Gastroesophageal sphincter (tissue), 4 donors: ENCODE results near the gene CSMD2. TPM values are rescaled to one million over a fixed set of nuclear protein-coding genes. Genes with fewer than 3 reads are reported as not detected.

Experiments
- ATAC-seq: fragments of 150-250 bp; one replicate; pipeline ENCODE4 v1.9.1; 2016; ENCODE audit warnings: mild to moderate bottlenecking, moderate library complexity
- H3K27ac ChIP-seq, 4 donors: fragments of 200-600 bp; sonication (generic) in 3 of 4; 1 replicate in 3 of 4; 2 replicates in 1 of 4; pipeline ENCODE4 v1.5.1; 2016 to 2019
- H3K27me3 ChIP-seq: fragments of 200-600 bp; sonication (generic); one replicate; pipeline ENCODE4 v1.5.1; 2019
- H3K36me3 ChIP-seq, 2 donors: fragments of 200-600 bp; sonication (generic); one replicate each; pipeline ENCODE4 v1.5.1; 2019; ENCODE audit warnings: control low read depth in 1 of 2
- H3K4me1 ChIP-seq, 3 donors: fragments of 200-600 bp; sonication (generic); 1 replicate in 2 of 3; 2 replicates in 1 of 3; pipeline ENCODE4 v1.5.1; 2016 to 2019; ENCODE audit warnings: control low read depth in 2 of 3
- H3K4me3 ChIP-seq, 2 donors: fragments of 200-600 bp; sonication (generic); one replicate each; pipeline ENCODE4 v1.5.1; 2019; ENCODE audit warnings: mild to moderate bottlenecking in 1 of 2, moderate library complexity in 1 of 2
- H3K9me3 ChIP-seq, 3 donors: fragments of 200-600 bp; sonication (generic); one replicate each; pipeline ENCODE4 v1.5.1; 2017 to 2019; ENCODE audit warnings: control low read depth in 2 of 3
- CTCF ChIP-seq, 4 experiments: fragments of 200-600 bp in 2 of 4; fragments of 450-650 bp in 2 of 4; sonication (generic) in 1 of 4; IDR thresholded peaks; one replicate each; pipeline ENCODE4 v1.5.1; 2017 to 2019; ENCODE audit warnings: antibody characterized with exemption in 4 of 4, mild to moderate bottlenecking in 2 of 4, moderate library complexity in 2 of 4
- EP300 ChIP-seq: sonication (generic); formaldehyde crosslinking; IDR thresholded peaks from one replicate; pipeline ENCODE4 v1.6.1; 2017; ENCODE audit warnings: antibody characterized with exemption, mild to moderate bottlenecking
- POLR2A ChIP-seq, 2 donors: fragments of 450-650 bp; IDR thresholded peaks; one replicate each; pipeline ENCODE4 v1.6.1; 2017; ENCODE audit warnings: antibody characterized with exemption in 2 of 2, mild to moderate bottlenecking in 2 of 2, moderate library complexity in 1 of 2
- POLR2AphosphoS5 ChIP-seq: sonication (generic); formaldehyde crosslinking; IDR thresholded peaks from one replicate; pipeline ENCODE4 v1.6.1; 2017; ENCODE audit warnings: antibody characterized with exemption
- WGBS, 2 donors: methylation state at CpG; one replicate each; pipeline ENCODE4 v1.1.5; 2018; ENCODE audit warnings: low coverage in 1 of 2; 5-methylcytosine and 5-hydroxymethylcytosine counted together
- total RNA-seq, 4 donors: library from RNA; depleted of rRNA; stranded (reverse); fragments of >200 nt; gene quantifications; one replicate each; pipeline ENCODE4 v1.1.0, GENCODE V29; 2016

Gene CSMD2
- total RNA-seq, 4 donors from 2014 or later = 0.22 to 2.5 (median 0.37) TPM

DNA sequence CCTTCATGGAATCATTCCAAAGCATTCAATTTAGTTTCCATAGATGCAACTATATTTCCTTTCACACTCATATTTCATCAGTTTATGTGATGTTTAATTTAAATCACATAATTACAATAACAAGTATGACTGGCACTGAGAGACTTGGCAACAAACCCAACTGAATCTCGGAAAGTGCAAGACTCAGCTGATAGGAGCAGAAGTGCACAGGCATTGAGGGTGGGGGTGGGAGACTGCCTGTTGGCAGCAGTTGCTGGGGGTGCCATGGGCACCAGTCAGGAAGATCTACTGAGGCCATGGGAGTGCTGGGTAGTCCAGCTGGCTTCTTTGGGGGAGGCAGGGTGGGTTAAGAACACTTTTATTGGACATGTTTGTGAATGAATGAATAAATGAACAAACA, 311.6 kb downstream of the CSMD2 start:
- no CpG with 5 or more reads among the region's 1 CpG for WGBS, 2 donors
- Histone ChIP-seq H3K27me3 (peaks cover 33% of the 10 kb centered on the region), H3K36me3 (no peaks in the 10 kb centered on the region), H3K4me1 (no peaks in the 10 kb centered on the region), H3K27ac (no peak overlapping the region), H3K4me3 (no peak overlapping the region), H3K9me3 (no peaks in the 10 kb centered on the region)
- TF ChIP-seq EP300 (no peak), POLR2A (IDR thresholded peaks at IDR 0.05) (no peak), CTCF (IDR thresholded peaks at IDR 0.05) (no peak), POLR2AphosphoS5 (no peak)
- ATAC-seq = no peak

GRCh38 chr1:33852711-33853110, 312.3 kb downstream of the CSMD2 start:
- ATAC-seq = no peak
- Histone ChIP-seq H3K4me3 (no peak overlapping the region), H3K36me3 (no peaks in the 10 kb centered on the region), H3K27ac (no peak overlapping the region), H3K4me1 (no peaks in the 10 kb centered on the region), H3K27me3 (peaks cover 33% of the 10 kb centered on the region), H3K9me3 (no peaks in the 10 kb centered on the region)
- TF ChIP-seq POLR2A (IDR thresholded peaks at IDR 0.05) (no peak), EP300 (no peak), POLR2AphosphoS5 (no peak), CTCF (IDR thresholded peaks at IDR 0.05) (no peak)

DNA sequence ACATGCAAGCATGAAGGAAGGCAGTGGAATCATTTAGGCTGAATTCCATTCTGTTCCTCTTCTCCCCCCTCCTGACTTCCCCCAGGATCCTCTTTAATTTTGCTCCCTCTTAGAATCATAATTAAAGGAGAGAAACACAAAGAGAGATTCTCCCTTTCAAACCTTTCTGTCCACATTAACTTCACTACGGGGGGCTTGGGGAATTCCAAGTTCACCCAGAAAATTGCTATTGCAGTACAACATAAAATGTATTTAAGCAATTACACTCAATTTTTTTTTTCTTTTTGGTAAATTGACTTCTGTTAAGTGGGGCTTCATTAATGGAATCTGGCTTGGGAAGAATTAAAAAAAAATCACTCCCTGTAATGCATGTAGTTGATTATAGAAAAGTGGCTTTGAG, 314.5 kb downstream of the CSMD2 start:
- Histone ChIP-seq H3K4me1 (no peaks in the 10 kb centered on the region), H3K4me3 (no peak overlapping the region), H3K36me3 (no peaks in the 10 kb centered on the region), H3K27me3 (peaks cover 12% of the 10 kb centered on the region), H3K27ac (no peak overlapping the region), H3K9me3 (no peaks in the 10 kb centered on the region)
- TF ChIP-seq POLR2AphosphoS5 (no peak), POLR2A (IDR thresholded peaks at IDR 0.05) (no peak), CTCF (IDR thresholded peaks at IDR 0.05) (no peak), EP300 (no peak)
- WGBS, 2 donors = 73 to 80% methylated on average over 1 of the region's 1 CpG
- ATAC-seq = no peak

DNA sequence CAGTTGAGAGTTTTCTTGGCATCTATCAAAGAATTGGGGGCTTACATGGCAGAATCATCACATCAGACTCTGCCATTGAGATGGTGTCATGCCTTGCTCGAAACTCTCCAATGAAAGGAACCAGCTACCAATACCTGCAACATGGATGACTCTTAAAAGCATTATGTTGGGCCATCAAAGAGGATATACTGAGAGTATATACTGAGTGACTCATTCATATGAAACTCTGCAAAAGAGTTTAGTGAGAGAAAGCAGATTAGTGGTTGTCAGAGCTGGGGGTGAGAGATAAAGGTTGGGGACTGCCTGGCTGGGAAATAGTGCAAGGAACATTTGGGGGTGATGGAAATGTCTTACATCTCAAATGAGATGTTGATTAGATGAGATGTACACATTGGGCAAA, 315.8 kb downstream of the CSMD2 start:
- no peaks in the 10 kb centered on the region for H3K9me3 ChIP-seq
- TF ChIP-seq CTCF (IDR thresholded peaks at IDR 0.05) (no peak), POLR2AphosphoS5 (no peak), POLR2A (IDR thresholded peaks at IDR 0.05) (no peak), EP300 (no peak)
- WGBS, 2 donors = 80% methylated on average over 1 of the region's 1 CpG
- ATAC-seq = no peak
- H3K4me1 ChIP-seq = no peaks in the 10 kb centered on the region
- H3K27ac ChIP-seq = no peak overlapping the region
- no peak overlapping the region for H3K4me3 ChIP-seq
- no peaks in the 10 kb centered on the region for H3K27me3 ChIP-seq
- no peaks in the 10 kb centered on the region for H3K36me3 ChIP-seq

- no peak overlapping the region for H3K4me3 ChIP-seq
These were observed 316.7 kb downstream of the CSMD2 start for GRCh38 chr1:33848205-33848937.

More at GRCh38 chr1:33848205-33848937, 316.7 kb downstream of the CSMD2 start:
- Histone ChIP-seq H3K4me1 (no peaks in the 10 kb centered on the region), H3K27me3 (no peaks in the 10 kb centered on the region), H3K9me3 (no peaks in the 10 kb centered on the region), H3K27ac (no peak overlapping the region), H3K36me3 (no peaks in the 10 kb centered on the region)
- TF ChIP-seq EP300 (no peak), POLR2A (IDR thresholded peaks at IDR 0.05) (no peak), CTCF (IDR thresholded peaks at IDR 0.05) (no peak), POLR2AphosphoS5 (no peak)
- no peak for ATAC-seq
- WGBS, 2 donors = 56 to 70% methylated on average over 4 of the region's 4 CpGs
